ENCODE data around the gene NAT10.

GRCh38 chr11:34063061-34063795 is 42.2 kb upstream of the NAT10 start:
- no peak for TF ChIP-seq EZH2 (IDR thresholded peaks at IDR 0.05; ENCODE audit: insufficient read depth, low read length)
- TF ChIP-seq, protein P1, sequence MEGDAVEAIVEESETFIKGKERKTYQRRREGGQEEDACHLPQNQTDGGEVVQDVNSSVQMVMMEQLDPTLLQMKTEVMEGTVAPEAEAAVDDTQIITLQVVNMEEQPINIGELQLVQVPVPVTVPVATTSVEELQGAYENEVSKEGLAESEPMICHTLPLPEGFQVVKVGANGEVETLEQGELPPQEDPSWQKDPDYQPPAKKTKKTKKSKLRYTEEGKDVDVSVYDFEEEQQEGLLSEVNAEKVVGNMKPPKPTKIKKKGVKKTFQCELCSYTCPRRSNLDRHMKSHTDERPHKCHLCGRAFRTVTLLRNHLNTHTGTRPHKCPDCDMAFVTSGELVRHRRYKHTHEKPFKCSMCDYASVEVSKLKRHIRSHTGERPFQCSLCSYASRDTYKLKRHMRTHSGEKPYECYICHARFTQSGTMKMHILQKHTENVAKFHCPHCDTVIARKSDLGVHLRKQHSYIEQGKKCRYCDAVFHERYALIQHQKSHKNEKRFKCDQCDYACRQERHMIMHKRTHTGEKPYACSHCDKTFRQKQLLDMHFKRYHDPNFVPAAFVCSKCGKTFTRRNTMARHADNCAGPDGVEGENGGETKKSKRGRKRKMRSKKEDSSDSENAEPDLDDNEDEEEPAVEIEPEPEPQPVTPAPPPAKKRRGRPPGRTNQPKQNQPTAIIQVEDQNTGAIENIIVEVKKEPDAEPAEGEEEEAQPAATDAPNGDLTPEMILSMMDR (IDR thresholded peaks at IDR 0.05; ENCODE audit: insufficient read depth, low read depth, low read length): no peak
